Right lobe of liver (tissue), 6 donors: Measurements from ENCODE around the gene PROM2. TPM values are rescaled to one million over a fixed set of nuclear protein-coding genes. Genes with fewer than 3 reads are reported as not detected.

Experiments
- ATAC-seq, 4 donors: fragments of 200-7000 bp; cut with Tn5 transposase; one replicate each; pipeline ENCODE4 v1.9.1; 2020; ENCODE audit warnings: mild to moderate bottlenecking in 4 of 4, moderate library complexity in 4 of 4
- DNase-seq, 3 donors: peaks; one replicate each; pipeline ENCODE4 v3.0.0-alpha.2; 2020
- H3K27ac ChIP-seq, 3 donors: fragments of 200-600 bp; one replicate each; pipeline ENCODE4 v1.8.0; 2022
- H3K27me3 ChIP-seq, 2 donors: fragments of 200-600 bp; one replicate each; pipeline ENCODE4 v1.8.0; 2022
- H3K36me3 ChIP-seq, 4 donors: fragments of 200-600 bp; sonication (generic) in 1 of 4; one replicate each; pipeline versions ENCODE4 v1.5.1 to v1.8.0; 2017 to 2022; ENCODE audit warnings: control low read depth in 1 of 4
- H3K4me1 ChIP-seq, 4 donors: fragments of 200-600 bp; sonication (generic) in 1 of 4; one replicate each; pipeline versions ENCODE4 v1.5.1 to v1.8.0; 2017 to 2022; ENCODE audit warnings: control low read depth in 1 of 4
- H3K4me3 ChIP-seq, 3 donors: fragments of 200-600 bp; one replicate each; pipeline ENCODE4 v1.8.0; 2022
- H3K9me3 ChIP-seq, 4 donors: fragments of 200-600 bp; sonication (generic) in 1 of 4; one replicate each; pipeline versions ENCODE4 v1.5.1 to v1.8.0; 2017 to 2022; ENCODE audit warnings: control low read depth in 1 of 4
- POLR2A ChIP-seq: fragments of 450-650 bp; IDR thresholded peaks from one replicate; pipeline ENCODE4 v1.6.1; 2017; ENCODE audit warnings: antibody characterized with exemption, mild to moderate bottlenecking
- WGBS: methylation state at CpG from one replicate; pipeline ENCODE4 v1.1.6; 2018; ENCODE audit warnings: low coverage, low lambda C conversion rate; ENCODE audit not compliant: insufficient coverage; ENCODE audit errors: missing lambda C conversion rate; 5-methylcytosine and 5-hydroxymethylcytosine counted together
- intact Hi-C, 2 donors: fragments of 100-400 bp; cut with DNase I; formaldehyde crosslinking; loops; one replicate each; pipeline versions ENCODE4 v1.11.2 to v1.14.1; 2022
- total RNA-seq, 6 experiments: library from RNA; depleted of rRNA in 2 of 6; stranded (reverse); fragments of >200 nt in 2 of 6; fragmentation: NEBNext Ultra II Directional in 3 of 6; extraction: Animal tissue kit (Norgen Biotek cat#: 25700) in 3 of 6; gene quantifications; one replicate each; pipeline versions ENCODE4 v1.1.0 to v1.2.4, GENCODE V29; 2016 to 2023
- TF ChIP-seq, protein P1 (sequence below), 4 donors: fragments of 200-600 bp in 3 of 4; fragments of 450-650 bp in 1 of 4; IDR thresholded peaks; one replicate each; pipeline versions ENCODE4 v1.5.1 to v1.8.0; 2016 to 2022; ENCODE audit warnings: antibody characterized with exemption in 4 of 4, mild to moderate bottlenecking in 2 of 4
- donor health status: DM: no; HTN: yes; CAD: no.
- donor health status: DM: no; HTN: no; CAD: no.
- donor health status: DM: no; HTN: no; CAD: no.
- donor health status: DM: no; HTN: yes; CAD: no.
- donor health status: DM: no; HTN: yes; CAD: no.

PROM2 gene
- total RNA-seq, 6 experiments from 2014 or later, result 0.06 to 0.64 (median 0.43) TPM

DNA sequence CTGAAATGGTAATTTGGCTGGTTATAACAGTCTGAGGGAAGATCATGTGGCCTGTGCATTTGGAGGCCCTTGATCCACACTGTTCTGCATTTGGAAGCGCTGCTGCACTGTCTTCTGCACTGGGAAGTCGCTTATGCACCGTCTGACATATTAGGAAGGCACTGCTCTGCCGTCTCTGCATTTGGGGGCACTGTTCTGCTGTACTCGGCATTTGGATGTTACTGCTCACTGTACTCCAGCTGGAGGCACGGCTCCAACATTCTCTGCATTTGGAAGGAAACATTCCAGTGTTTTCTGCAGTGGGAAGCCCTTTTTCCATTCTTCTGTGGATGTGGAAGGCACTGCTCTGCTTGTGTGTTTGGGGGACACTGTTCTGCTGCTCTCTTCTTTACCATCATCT lies 9.6 kb upstream of the PROM2 start:
- Histone ChIP-seq H3K36me3 (no peaks in the 10 kb centered on the region), H3K27ac (no peak overlapping the region), H3K27me3 (no peaks in the 10 kb centered on the region), H3K4me1 (peaks cover 0 to 8% (median 0%) of the 10 kb centered on the region in 4 donors), H3K4me3 (no peak overlapping the region), H3K9me3 (no peaks in the 10 kb centered on the region)
- TF ChIP-seq, protein P1, sequence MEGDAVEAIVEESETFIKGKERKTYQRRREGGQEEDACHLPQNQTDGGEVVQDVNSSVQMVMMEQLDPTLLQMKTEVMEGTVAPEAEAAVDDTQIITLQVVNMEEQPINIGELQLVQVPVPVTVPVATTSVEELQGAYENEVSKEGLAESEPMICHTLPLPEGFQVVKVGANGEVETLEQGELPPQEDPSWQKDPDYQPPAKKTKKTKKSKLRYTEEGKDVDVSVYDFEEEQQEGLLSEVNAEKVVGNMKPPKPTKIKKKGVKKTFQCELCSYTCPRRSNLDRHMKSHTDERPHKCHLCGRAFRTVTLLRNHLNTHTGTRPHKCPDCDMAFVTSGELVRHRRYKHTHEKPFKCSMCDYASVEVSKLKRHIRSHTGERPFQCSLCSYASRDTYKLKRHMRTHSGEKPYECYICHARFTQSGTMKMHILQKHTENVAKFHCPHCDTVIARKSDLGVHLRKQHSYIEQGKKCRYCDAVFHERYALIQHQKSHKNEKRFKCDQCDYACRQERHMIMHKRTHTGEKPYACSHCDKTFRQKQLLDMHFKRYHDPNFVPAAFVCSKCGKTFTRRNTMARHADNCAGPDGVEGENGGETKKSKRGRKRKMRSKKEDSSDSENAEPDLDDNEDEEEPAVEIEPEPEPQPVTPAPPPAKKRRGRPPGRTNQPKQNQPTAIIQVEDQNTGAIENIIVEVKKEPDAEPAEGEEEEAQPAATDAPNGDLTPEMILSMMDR (IDR thresholded peaks at IDR 0.05), result no peak
- no peak for TF ChIP-seq POLR2A
- WGBS, result 47% methylated on average over 3 of the region's 6 CpGs
- intact Hi-C loops, result no loop called here
- DNase-seq (no peak), ATAC-seq (no peak)

DNA sequence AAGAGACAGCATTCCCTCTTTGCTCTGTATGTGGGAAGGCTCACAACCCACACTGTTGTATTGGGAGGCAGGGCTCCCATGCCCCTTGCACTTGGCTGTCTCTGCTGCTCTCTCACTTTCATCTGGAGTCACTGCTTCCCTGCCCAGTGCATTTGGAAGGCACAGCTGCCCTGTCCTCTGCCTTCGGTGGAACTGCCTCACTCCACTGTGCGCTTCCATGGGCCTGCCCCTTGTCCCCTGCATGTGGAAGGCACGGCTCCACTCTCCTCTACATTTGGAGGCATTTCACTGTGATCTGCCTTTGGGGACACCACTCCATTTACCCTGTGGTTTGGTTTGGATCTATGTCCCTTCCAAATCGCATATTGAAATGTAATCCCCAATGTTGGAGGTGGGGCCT lies 9.1 kb upstream of the PROM2 start:
- H3K27me3 ChIP-seq, result no peaks in the 10 kb centered on the region
- ATAC-seq (no peak), DNase-seq (peak in 2 of 3 donors; percentile 8 to 25)
- WGBS, result 88% methylated on average over 1 of the region's 4 CpGs
- no peaks in the 10 kb centered on the region for H3K9me3 ChIP-seq
- no peak overlapping the region for H3K4me3 ChIP-seq
- H3K27ac ChIP-seq, result no peak overlapping the region
- intact Hi-C loops, result no loop called here
- H3K4me1 ChIP-seq, result peaks cover 0 to 8% (median 0%) of the 10 kb centered on the region in 4 donors
- H3K36me3 ChIP-seq, result no peaks in the 10 kb centered on the region
- TF ChIP-seq, protein P1 (IDR thresholded peaks at IDR 0.05), result no peak
- TF ChIP-seq POLR2A, result no peak

DNA sequence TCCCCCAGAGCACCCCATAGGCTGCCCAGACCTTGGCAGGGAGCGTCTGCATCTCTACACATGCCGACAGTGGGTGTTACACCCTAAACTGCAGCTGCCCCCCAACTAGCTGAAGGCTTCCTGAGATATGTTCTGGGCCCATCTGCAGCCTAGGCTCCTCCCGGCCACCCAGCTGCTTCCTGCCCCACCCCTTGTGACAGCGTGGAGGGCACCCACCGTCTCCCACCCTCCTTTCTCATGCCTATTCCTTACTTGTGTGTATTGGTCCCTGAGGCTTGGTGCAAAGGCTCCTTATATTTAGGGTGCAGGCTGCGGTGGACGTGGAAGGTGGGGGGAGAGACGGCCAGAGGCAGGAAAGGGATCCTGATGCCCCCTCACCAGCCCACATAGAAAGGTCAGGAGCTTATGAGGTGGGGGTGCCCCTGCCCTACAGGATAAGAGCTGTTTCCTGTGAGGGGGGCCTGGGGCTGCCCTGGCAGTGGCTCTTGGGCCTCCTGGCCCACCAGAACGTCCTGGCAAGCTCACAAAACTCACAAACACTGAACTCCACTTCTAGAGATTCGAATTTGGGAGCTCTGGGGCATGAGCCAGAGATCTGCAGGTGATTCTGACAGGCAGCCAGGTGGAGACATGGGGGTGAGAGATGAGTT lies 7.3 kb upstream of the PROM2 start:
- no peaks in the 10 kb centered on the region for H3K36me3 ChIP-seq
- ATAC-seq (no peak), DNase-seq (peak in 2 of 3 donors; percentile 2 to 35)
- TF ChIP-seq, protein P1 (IDR thresholded peaks at IDR 0.05), result no peak
- no peak for TF ChIP-seq POLR2A
- peaks cover 0 to 8% (median 0%) of the 10 kb centered on the region in 4 donors for H3K4me1 ChIP-seq
- H3K9me3 ChIP-seq, result no peaks in the 10 kb centered on the region
- no CpG with 5 or more reads among the region's 10 CpGs for WGBS
- no peaks in the 10 kb centered on the region for H3K27me3 ChIP-seq
- intact Hi-C loops, result no loop called here
- no peak overlapping the region for H3K4me3 ChIP-seq
- no peak overlapping the region for H3K27ac ChIP-seq

DNA sequence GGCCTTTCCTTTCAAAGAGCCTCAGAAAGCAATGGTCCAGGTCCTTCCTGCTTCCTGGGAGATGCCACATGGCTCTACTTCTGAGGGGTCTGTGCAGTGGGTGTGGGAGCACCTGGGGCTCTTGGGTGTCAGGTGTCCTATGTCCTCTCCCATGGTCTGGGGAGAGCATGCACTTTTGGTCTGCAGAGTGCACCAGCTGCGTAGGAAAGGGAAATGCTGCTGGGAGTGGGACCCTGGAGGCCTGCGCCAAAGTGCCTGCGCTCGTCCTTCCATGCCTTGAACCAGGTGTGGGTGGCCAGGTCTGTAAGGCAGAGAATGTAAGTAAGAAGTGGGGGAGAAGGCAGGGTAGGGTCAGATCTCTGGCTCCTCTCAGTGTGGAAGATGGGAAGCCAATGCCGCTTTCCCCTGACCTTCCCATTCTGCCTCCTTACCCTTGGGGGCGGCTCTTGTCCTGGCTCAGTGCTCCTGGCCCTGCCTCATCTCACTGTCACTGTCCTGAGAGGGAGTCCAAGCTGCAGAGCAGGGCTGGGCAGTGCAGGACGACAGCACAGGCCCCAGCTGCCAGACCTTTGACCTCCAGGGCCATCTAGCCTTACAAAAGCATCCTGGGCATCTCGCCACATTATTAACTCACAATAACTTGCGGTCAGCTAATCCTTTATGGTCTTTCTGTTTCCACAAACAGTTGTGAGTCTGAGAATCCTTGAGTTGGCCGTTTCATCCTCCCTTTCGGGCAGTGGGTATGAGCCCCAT lies 6.6 kb upstream of the PROM2 start:
- H3K9me3 ChIP-seq, result no peaks in the 10 kb centered on the region
- 48% methylated on average over 2 of the region's 11 CpGs for WGBS
- H3K4me3 ChIP-seq, result no peak overlapping the region
- intact Hi-C loops, result no loop called here
- DNase-seq (peak; percentile 67 to 84 (median 83)), ATAC-seq (peak; percentile 90 to 99 (median 97))
- TF ChIP-seq, protein P1 (IDR thresholded peaks at IDR 0.05), result no peak
- no peak for TF ChIP-seq POLR2A
- H3K4me1 ChIP-seq, result peaks cover 0 to 8% (median 0%) of the 10 kb centered on the region in 4 donors
- H3K27me3 ChIP-seq, result no peaks in the 10 kb centered on the region
- no peaks in the 10 kb centered on the region for H3K36me3 ChIP-seq
- H3K27ac ChIP-seq, result no peak overlapping the region
